CD4-positive, alpha-beta T cell (primary cell): ENCODE data around the gene TPK1. TPM values are rescaled to one million over a fixed set of nuclear protein-coding genes. Genes with fewer than 3 reads are reported as not detected.

ENCODE experiments used
- ATAC-seq: fragments of 200-7000 bp; cut with Tn5 transposase; one replicate; pipeline ENCODE4 v1.10.0; 2022; ENCODE audit warnings: mild to moderate bottlenecking; ENCODE audit not compliant: poor library complexity
- CTCF ChIA-PET: fragments of 350-600 bp; sonication (Branson Sonifier 250); formaldehyde crosslinking; loops from one replicate; lab custom pipeline; 2021; ENCODE audit warnings: antibody characterized with exemption, inconsistent platforms; lab: Charles Lee
- POLR2A ChIA-PET: fragments of 350-600 bp; sonication (Branson Sonifier 250); formaldehyde crosslinking; loops from one replicate; lab custom pipeline; 2021; ENCODE audit warnings: antibody characterized with exemption, inconsistent platforms; lab: Charles Lee
- DNase-seq, 14 experiments: peaks; one replicate each; pipeline ENCODE4 v3.0.0-alpha.2; 2013 to 2020; ENCODE audit warnings: mixed read lengths in 2 of 14
- H3K27ac ChIP-seq, 2 donors: one replicate each; pipeline versions ENCODE4 v1.5.1 to v1.7.0; 2013; ENCODE audit warnings: low read length in 2 of 2, low read depth in 1 of 2, mild to moderate bottlenecking in 1 of 2
- H3K27me3 ChIP-seq, 2 experiments: 1 replicate in 1 of 2; 2 replicates in 1 of 2; pipeline versions ENCODE4 v1.6.1 to v1.7.0; 2013; ENCODE audit warnings: low read length in 2 of 2, control low read depth in 1 of 2, mild to moderate bottlenecking in 1 of 2, moderate library complexity in 1 of 2; ENCODE audit not compliant: insufficient read depth in 2 of 2, control insufficient read depth in 1 of 2
- H3K36me3 ChIP-seq: one replicate; pipeline ENCODE4 v1.6.1; 2013; ENCODE audit warnings: low read length, control low read depth; ENCODE audit not compliant: insufficient read depth
- H3K4me1 ChIP-seq: one replicate; pipeline ENCODE4 v1.6.1; 2013; ENCODE audit warnings: low read length, control low read depth; ENCODE audit not compliant: insufficient read depth
- H3K4me3 ChIP-seq: one replicate; pipeline ENCODE4 v1.5.1; 2013; ENCODE audit warnings: mild to moderate bottlenecking, low read length, moderate library complexity
- H3K9me3 ChIP-seq, 2 experiments: 1 replicate in 1 of 2; 2 replicates in 1 of 2; pipeline versions ENCODE4 v1.6.1 to v1.7.0; 2013; ENCODE audit warnings: low read length in 2 of 2, mild to moderate bottlenecking in 2 of 2, control low read depth in 1 of 2, moderate library complexity in 1 of 2; ENCODE audit not compliant: control insufficient read depth in 1 of 2, insufficient read depth in 1 of 2
- H3K27ac Mint-ChIP-seq: one replicate; pipeline ENCODE4 v1.8.0; 2020; ENCODE audit warnings: mixed read lengths
- H3K27me3 Mint-ChIP-seq: one replicate; pipeline ENCODE4 v1.8.0; 2021; ENCODE audit warnings: mixed read lengths
- H3K36me3 Mint-ChIP-seq: one replicate; pipeline ENCODE4 v1.8.0; 2021; ENCODE audit warnings: low read depth, mixed read lengths
- H3K4me1 Mint-ChIP-seq: one replicate; pipeline ENCODE4 v1.8.0; 2021; ENCODE audit warnings: low read depth, mixed read lengths
- H3K4me3 Mint-ChIP-seq: one replicate; pipeline ENCODE4 v1.8.0; 2020; ENCODE audit warnings: mild to moderate bottlenecking, mixed read lengths
- H3K9me3 Mint-ChIP-seq: one replicate; pipeline ENCODE4 v1.8.0; 2020; ENCODE audit warnings: mixed read lengths
- intact Hi-C, 2 experiments: fragments of 100-400 bp; cut with DNase I in 1 of 2; cut with micrococcal nuclease in 1 of 2; formaldehyde crosslinking; loops; one replicate each; pipeline versions ENCODE4 v1.15.1 to v1.9.0; 2023 to 2025; cut with DNase I, micrococcal nuclease
- total RNA-seq, 174 experiments: library from RNA in 2 of 174; stranded (reverse) in 2 of 174; gene quantifications; one replicate each; pipeline ENCODE4 v1.2.3 and lab custom pipeline; 2021 to 2026
- TF ChIP-seq, protein P1 (sequence below): fragments of 200-600 bp; IDR thresholded peaks from one replicate; pipeline ENCODE4 v1.8.0; 2022; ENCODE audit warnings: antibody characterized with exemption, mild to moderate bottlenecking

TPK1 gene
- total RNA-seq, 2 experiments from 2014 or later, result 17.1 to 17.8 TPM

DNA sequence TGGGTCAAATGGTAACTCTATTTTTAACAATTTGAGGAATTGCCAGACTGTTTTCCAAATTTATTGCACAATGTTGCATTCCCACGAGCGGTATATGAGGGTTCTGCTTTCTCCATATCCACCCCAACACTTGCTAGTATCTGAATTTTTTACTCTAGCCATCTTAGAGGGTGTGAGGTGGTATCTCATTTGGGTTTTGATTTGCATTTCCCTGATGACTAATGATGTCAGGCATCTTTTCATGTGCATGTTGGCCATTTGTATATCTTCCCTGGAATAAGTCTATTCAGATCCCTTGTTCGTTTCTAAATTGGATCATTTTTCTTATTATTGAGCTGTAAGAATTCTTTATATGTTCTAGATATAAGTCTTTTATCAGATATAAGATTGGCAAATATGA is 97.7 kb downstream of the TPK1 start:
- Mint-ChIP-seq H3K36me3 (no peaks in the 10 kb centered on the region), H3K4me1 (peaks cover 8% of the 10 kb centered on the region), H3K27me3 (no peaks in the 10 kb centered on the region), H3K27ac (no peak overlapping the region), H3K9me3 (no peaks in the 10 kb centered on the region), H3K4me3 (no peak overlapping the region)
- DNase-seq (no peak), ATAC-seq (no peak)
- Histone ChIP-seq H3K36me3 (no peaks in the 10 kb centered on the region), H3K4me1 (no peaks in the 10 kb centered on the region), H3K27ac (no peak overlapping the region), H3K9me3 (peaks cover 0 to under 1% of the 10 kb centered on the region in 2 experiments), H3K4me3 (no peak overlapping the region), H3K27me3 (no peaks in the 10 kb centered on the region)
- CTCF ChIA-PET, result interaction anchor here (1.1 to 1.3 kb wide), 4 partner anchors 28 to 215 kb away, joined by 3 to 6 read pairs (median 4); partner anchors contain the start of gene TPK1
- TF ChIP-seq, protein P1, sequence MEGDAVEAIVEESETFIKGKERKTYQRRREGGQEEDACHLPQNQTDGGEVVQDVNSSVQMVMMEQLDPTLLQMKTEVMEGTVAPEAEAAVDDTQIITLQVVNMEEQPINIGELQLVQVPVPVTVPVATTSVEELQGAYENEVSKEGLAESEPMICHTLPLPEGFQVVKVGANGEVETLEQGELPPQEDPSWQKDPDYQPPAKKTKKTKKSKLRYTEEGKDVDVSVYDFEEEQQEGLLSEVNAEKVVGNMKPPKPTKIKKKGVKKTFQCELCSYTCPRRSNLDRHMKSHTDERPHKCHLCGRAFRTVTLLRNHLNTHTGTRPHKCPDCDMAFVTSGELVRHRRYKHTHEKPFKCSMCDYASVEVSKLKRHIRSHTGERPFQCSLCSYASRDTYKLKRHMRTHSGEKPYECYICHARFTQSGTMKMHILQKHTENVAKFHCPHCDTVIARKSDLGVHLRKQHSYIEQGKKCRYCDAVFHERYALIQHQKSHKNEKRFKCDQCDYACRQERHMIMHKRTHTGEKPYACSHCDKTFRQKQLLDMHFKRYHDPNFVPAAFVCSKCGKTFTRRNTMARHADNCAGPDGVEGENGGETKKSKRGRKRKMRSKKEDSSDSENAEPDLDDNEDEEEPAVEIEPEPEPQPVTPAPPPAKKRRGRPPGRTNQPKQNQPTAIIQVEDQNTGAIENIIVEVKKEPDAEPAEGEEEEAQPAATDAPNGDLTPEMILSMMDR, result no peak
- intact Hi-C loops, result loop anchor here (1.0 to 10.0 kb wide), 5 partner anchors 97 to 1353 kb away; partner anchors contain the start of gene TPK1 (in 1 of the 2)
- POLR2A ChIA-PET, result interaction anchor here (5.2 kb wide), 1 partner anchor 98 kb away, joined by 58 read pairs; the partner anchor contains the start of gene TPK1

DNA sequence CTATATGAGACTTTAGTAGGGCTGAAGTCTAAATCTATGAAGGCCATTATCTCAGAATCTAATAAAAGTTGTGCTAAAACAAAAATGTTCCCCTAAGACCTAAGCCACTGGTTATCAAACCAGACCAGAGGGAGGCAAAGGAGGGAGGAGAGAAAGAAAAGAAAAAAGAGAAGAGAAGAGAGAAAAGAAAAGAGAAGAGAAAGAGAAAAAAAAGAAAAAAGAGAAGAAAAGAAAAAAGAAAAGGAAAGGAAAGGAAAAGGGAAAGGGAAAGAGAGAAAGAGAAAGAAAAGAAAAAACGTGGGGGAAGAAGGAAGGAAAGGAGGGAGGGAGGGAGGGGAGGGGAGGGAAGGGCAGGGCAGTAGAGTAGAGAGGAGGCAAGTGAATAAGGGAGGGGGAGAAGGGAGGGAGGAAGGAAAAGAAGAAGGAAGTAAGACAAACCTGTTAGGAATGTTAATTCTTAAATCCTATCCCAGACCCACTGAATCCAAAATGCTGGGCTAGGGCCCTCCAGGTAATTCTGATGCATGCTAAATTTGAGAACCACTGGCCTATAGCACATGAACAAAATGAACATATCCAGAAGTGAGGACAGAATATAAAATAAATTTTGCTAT is 98.9 kb downstream of the TPK1 start:
- Mint-ChIP-seq H3K36me3 (peaks cover 5% of the 10 kb centered on the region), H3K4me1 (peaks cover 8% of the 10 kb centered on the region), H3K4me3 (no peak overlapping the region), H3K9me3 (no peaks in the 10 kb centered on the region), H3K27ac (no peak overlapping the region), H3K27me3 (no peaks in the 10 kb centered on the region)
- ChIA-PET CTCF (no interaction called here), POLR2A (interaction anchor here (1.4 to 5.2 kb wide), 2 partner anchors 99 kb away, joined by 6 to 58 read pairs; partner anchors contain the start of gene TPK1)
- DNase-seq, result no peak
- H3K9me3 ChIP-seq, result no peaks in the 10 kb centered on the region
- H3K27ac ChIP-seq, result no peak overlapping the region
- H3K36me3 ChIP-seq, result no peaks in the 10 kb centered on the region
- ATAC-seq, result no peak
- TF ChIP-seq, protein P1, result no peak
- intact Hi-C loops, result loop anchor here (5.0 to 10.0 kb wide), 3 partner anchors 98 to 295 kb away; partner anchors contain the start of gene TPK1 (in 1 of the 2)
- H3K4me1 ChIP-seq, result no peaks in the 10 kb centered on the region
- H3K27me3 ChIP-seq, result no peaks in the 10 kb centered on the region
- no peak overlapping the region for H3K4me3 ChIP-seq

DNA sequence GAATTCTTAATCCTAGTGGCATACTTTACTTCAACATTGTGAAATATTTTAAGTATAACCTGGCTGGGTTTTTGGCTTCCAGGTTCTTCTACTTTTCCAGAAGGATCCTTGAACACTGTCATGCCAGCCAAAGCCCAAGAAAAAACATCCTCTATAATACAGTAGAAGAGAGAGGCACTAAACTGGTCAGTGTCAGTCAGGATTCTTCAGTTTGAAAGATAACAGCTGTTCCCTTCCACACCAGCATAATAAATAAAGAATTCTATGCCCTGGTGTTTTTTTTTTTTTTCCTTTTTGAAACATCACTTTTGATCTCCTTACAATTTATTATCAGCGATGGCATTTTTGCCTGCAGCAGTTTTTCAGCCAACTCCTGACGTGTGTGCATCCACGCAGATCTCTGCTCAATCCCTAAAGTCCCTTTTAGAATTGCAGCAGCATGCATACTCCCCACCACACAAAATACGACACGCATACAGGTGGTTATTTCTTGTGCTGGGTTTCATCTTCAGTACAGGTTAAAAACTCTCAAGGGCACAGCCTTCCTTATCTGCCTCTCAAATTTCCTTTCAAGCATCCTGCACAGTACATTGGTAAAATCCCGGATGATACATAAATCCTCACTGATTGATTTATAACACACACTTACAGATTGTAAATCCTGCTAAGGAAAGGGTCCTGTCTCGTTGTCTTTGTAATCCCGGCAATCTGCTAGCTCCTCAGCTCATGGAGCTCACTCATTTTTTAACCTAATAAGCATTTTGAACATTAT is 100.2 kb downstream of the TPK1 start:
- H3K27ac Mint-ChIP-seq, result no peak overlapping the region
- ATAC-seq (no peak), DNase-seq (no peak)
- Histone ChIP-seq H3K27me3 (no peaks in the 10 kb centered on the region), H3K27ac (no peak overlapping the region), H3K9me3 (no peaks in the 10 kb centered on the region), H3K4me3 (no peak overlapping the region), H3K4me1 (no peaks in the 10 kb centered on the region), H3K36me3 (no peaks in the 10 kb centered on the region)
- peaks cover 8% of the 10 kb centered on the region for H3K4me1 Mint-ChIP-seq
- H3K9me3 Mint-ChIP-seq, result no peaks in the 10 kb centered on the region
- H3K27me3 Mint-ChIP-seq, result no peaks in the 10 kb centered on the region
- intact Hi-C loops, result loop anchor here (5.0 to 10.0 kb wide), 3 partner anchors 99 to 297 kb away; partner anchors contain the start of gene TPK1 (in 1 of the 2)
- H3K36me3 Mint-ChIP-seq, result peaks cover 5% of the 10 kb centered on the region
- POLR2A ChIA-PET, result interaction anchor here (1.4 kb wide), 1 partner anchor 100 kb away, joined by 6 read pairs; the partner anchor contains the start of gene TPK1
- CTCF ChIA-PET, result no interaction called here
- H3K4me3 Mint-ChIP-seq, result no peak overlapping the region
- TF ChIP-seq, protein P1, result no peak
